ENCODE results near the gene MMP8.

The MMP8 gene

DNA sequence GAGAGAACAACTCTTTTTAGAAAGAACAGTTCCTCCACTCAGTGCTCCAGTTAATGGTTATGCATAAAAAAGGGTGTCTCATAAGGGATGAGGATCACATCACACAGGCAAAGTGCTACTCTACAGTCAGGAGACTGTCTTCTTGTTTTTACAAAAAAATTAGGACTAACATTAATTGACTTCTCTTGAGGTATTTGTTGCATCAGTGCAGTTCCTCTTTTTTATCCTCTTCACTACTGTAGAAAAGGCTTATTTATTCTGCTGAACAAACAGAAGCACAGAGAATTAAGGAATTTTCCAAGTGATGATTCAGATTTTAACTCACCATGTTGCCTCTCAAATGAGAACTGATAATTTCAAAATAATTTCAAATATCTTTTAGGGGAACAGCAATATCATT, 1.9 kb downstream of the MMP8 start:
- DNase-seq, result no peak

DNA sequence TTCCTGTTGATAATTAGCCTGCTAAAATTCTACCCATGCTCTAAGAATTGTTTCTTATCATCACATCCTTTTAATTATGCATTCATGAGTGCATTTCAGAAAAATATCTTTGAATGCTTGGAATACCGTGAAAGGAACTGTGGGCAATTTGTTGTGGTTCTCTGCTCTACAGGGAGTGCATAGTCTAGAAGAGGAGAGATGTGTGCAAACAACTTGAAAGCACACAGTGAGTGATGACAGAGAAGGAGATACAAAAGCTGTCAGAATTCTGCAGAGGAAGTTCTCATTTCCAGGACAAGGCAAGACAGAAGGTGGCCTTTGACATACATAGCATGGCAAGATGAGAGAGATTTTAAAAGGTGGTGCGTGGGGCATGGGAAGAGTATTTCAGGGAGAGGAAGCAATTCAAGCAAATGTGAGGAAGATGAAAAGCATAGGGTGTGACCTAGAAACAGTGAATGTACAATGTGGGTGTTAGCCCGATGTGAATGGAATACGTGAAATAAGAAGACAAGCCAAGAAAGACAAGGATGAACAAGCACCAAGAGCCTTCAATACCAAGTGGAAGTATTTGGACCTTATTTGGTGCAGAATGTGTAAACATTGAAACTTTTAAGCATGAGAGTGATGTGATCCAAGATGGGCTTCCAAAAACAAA, 5.0 kb downstream of the MMP8 start:
- no peak for DNase-seq

DNA sequence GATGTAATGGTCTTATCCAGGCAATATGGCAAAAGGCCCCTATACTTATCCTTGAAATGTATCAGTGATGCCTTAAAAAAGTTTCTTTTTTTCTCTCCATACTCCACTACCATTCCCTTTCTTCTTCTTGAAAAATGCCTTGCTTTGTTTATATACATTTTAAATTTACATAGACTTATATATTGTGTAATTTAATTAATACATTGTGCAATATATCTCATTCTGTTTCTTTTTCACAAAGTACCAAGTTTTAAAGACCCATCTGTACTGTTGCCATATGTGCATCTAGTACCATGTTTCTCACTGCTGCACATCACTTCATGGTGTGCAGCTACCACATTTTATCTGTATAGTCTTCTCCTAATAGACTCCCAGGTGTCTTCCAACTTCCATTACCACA, 7.5 kb downstream of the MMP8 start:
- DNase-seq, result no peak

DNA sequence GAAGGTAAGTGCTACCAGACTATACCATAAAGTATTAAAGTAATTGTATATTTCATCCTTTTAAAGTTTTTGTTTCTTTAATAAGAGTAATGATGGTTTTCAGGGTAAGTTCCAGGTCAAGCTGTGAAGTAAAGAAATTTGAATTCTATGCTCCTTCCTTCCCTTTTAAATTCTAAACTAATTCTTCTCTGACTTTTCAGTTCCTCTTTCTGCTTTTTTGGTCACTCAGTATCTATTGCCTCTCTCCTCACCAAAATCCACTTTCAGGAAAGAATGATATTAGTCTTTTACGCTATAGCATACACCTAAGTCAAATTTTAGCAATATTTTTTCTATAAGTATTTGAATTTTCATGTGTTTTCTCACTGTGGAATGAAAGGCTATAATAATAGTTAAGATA, 8.2 kb downstream of the MMP8 start:
- DNase-seq, result no peak

DNA sequence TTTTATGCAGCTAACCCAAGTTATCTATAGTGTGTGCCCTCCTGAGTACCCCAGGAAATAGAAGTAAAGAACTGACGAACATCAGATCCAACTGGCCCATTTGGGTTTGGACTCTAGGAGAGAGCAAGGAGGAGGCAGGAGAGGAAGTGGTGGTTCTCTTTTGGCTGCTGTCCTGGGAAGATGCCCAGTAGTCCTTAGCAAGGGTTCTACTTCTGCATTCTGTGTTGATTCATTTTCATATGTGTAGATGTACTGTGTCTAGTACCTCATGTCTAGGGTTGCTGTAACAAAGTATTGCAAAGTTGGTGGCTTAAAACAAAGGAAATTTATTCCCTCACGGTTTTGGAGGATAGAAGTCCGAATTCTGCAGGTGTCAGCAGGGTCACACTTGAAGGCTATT, 12.6 kb downstream of the MMP8 start:
- DNase-seq, result no peak

DNA sequence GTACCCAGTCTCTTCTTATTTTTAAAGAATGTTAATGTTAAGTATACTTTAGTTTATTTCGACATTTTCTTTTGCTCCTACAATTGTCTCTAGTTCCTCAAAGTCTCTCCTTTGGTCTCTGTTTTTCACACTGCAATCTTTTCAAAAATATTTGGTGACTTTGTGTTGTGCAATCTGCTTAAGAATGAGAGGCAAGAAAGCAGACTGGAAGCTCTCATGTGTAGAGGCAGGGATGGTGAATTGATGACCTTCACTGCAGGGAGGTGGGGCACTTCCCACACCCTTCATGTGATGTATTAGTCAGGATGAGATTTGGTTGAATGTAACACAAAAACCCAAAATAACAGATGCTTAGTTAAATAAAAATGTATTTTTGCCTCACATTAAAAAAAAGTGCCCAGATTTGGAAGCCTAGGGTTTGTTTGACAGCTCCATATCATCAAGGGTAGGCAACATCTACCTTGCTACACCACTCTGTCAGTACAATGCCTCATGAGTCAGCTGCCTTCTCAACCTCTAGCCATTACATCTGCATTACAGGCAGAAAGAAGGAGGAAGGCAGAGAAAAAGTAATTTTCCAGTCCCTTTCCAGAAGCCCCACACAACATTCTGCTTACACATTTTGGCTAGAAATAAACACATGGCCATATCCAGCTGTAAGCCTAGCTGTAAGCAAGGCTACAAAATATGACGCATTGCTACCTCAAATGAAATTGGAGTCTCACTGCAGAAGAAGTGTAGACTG, 15.4 kb downstream of the MMP8 start:
- no peak for DNase-seq

DNA sequence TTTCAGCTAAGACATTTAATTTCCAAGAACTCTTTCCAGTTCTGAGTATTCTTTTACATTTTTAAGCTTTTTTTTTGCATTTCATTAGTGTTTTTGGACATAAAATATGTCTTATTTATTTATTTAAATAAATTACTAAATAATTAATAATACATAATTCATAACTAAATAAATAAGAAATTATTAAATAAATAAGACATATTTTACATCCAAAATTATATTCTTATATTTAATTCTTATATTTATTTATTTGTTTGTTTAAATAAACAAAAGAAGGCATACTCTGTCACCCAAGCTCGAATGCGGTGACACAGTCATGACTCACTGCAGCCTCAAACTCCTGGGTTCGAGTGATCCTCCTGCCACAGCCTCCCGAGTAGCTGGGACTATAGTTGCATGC, 16.1 kb downstream of the MMP8 start:
- no peak for DNase-seq

DNA sequence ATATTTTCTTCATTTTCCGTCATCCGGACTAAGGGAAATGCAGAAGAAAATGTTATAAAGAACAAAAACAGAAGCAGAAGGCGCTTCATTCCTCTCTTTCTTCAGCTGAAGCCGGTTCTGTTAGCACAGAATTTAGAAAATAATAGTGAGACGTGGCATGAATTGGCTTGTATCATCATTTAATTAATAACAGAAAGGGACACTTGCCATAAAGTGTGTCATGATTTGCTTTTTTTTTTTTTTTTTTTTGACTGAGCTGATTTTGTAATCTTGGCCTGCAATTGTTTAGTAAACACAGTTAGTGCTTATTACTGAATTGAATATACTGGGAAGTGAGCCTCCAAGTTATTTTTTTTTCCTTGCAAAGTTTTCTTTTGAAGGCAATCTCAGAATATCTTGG, 19.1 kb downstream of the MMP8 start, which contains the start of gene MMP27:
Gene MMP27, minus strand, starts transcription at position 144 of the 400 bp plus-strand sequence. Its CDS starts 55 bp downstream, at position 89.
- no peak for DNase-seq

DNA sequence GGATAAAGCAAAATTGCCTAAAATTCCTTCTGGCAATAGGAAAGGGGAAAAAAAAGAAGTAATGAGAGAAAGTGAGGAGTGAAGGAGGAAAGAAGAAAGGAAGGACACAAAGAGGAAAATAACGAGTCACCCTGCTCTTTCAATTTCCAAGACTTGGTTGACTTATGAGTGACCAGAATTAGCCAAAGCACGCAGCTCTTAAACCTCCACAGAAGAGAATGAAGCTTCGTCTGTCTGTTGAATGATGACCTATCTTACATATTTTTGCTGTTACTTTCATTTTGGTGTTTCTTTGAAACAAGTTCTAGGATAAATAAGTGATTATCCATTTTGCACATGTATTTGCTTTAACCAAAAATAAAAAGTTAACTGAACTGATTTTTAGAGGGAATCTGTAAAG, 19.9 kb downstream of the MMP8 start:
- DNase-seq, result no peak

DNA sequence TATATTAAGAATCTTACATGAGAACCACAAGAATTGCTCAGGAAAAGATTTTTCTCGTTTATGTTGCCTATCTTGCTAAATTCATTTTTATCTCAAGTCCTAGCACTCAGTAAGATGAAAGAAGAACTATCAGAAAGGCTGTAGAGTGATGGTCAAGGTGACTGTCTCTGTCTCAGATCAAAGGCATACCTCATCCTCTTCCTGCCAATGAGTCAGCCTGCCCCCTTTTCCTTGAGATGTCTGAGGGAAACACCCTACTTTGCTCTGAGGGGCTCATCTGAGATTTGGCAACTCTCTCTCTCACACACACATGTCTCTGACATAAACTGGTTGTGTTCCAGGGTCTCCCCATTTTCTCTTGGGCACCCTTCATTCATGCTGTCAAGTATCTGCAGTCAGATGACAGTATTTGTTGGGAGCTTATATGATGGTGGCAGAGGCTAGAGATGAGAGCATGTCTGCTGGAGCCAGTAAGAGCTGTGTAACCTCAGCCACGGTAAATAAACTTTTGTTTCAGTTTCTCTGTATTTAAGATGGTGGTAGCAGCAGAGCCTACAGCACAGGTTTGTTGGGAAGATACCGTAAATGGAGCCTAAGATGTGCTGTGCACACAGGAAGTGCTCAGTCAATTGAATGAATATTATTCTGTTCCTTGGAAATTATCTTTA, 20.8 kb downstream of the MMP8 start:
- DNase-seq, result no peak

DNA sequence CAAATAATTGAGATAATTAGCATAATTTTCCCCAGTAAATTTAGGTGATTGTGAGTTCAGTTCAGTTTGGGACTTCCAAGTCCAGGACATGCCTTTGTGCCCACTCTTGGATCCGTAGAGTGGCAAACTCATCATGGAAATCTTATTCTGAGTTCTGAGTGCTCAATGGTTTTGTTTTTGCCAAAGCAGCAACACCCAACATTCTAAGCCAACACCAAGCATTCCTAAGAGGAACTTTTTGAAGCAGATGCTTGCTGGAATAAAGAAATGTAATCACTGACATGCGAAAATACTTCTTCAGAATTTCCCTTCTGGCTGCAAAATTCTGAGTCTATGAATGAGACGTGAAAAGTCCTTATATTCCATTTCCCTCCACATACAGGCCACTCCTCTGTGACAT, 29.6 kb downstream of the MMP8 start:
- DNase-seq, result no peak

DNA sequence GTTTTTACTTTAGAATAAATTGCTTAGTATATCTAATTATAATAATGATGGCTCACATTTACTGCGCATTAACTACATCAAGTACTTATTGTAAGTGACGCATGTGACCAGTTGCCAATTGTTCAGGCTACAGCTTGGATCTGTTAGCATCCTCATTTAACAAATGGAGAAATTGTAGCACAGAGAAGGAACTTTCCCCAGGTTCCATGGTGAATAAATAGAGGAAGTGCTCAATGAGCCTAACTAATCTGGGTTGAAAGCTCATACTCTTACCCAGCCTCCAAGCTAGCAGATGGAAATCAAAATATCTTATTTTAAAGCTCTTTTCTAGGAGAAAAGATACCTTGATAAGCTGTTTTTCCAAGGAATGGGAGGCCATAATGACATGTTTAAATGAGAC, 39.0 kb downstream of the MMP8 start:
- DNase-seq, result no peak

DNA sequence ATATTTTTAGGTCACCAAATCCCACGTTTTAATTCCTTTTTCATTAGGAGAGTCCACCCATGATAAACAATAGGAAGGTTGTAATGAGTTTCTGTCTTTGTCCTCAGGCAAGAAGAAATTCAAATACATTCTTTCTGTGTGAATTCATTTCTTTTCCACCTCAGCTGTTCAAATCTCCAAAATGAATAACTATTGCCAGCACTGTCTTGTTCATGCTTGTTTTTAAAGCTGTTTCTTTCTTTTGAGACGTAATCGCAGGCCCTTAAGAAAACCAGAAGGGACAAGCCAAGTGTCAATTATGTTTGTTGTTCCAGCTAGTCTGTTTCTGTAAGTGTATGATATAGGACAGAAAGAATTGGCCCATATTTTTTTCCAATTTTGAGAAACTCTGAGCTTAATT, 39.4 kb downstream of the MMP8 start:
- DNase-seq, result no peak

DNA sequence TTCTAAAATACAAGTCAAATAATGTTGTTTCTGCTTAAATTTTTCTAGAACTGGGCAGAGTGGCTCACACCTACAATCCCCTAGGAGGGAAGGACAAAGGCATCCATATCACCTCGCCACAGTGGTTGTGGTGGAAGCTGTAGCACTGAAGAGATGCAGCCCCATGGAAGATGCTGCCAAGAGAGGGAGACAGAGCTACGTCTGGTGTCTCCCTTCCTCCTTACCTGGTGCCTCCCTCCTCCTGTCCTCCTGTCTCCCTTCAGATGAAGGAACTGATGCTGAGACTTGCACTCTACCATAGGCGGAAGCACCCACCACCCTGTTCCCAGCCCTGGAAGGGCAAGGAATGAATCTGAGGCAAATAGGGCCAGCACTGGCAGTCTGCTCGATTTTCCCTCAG, 41.5 kb downstream of the MMP8 start:
- no peak for DNase-seq

DNA sequence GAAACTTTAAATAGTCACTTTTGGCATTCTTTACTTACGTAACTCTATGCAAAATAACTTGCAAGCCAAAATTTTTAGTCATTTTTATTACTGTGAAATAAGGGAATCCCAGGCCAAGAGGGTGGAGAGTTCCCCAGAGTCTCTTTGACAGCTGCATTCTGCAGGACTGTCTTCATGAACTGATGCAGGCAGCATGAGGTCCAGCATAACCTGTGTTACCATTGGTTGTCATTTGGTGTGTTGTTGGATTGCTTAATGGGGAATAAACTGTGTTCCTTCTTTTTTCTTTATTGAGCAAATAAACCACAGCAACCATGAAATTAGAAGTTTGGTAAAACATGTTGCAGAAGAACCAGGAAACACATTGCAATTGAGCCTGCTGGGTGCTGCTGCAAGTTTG, 43.8 kb downstream of the MMP8 start:
- DNase-seq, result no peak

DNA sequence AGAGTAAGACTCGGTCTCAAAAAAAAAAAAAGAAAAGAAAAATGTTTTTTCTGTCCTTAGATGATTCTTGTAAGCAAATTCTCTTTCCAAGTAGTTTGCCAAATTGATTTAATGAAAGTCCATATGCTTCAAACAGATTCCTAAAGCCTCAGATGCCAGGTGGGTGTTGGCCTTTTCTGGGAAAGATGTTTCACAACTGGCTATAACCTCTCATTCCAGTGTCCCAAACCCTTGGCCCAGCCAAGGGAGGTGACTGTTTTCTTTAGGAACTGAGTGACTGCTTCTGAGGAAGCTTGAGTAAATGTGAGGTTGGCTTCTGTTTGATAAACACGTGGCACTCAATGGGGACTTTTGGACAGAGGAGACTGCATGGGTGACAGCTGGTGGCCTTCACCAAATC, 46.7 kb downstream of the MMP8 start:
- DNase-seq, result no peak

DNA sequence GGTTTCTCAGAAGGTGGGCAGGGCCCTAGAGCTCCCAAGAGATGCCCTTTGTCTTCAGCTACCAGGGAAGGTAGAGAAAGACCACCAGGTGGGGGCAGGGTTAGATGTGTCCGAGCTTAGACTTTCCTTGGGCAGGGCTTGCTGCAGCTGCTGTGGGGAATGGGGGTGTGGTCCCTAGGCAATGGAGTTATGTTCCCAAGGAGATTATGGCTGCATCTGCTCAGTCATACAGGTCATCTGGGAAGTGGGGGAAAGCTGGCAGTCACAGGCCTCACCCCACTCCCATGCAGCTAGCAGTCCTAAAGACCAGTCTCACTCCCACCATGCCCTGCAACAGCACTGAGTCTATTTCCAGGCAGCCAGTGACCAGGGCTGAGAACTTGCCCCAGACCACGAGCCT, 48.7 kb downstream of the MMP8 start:
- no peak for DNase-seq

DNA sequence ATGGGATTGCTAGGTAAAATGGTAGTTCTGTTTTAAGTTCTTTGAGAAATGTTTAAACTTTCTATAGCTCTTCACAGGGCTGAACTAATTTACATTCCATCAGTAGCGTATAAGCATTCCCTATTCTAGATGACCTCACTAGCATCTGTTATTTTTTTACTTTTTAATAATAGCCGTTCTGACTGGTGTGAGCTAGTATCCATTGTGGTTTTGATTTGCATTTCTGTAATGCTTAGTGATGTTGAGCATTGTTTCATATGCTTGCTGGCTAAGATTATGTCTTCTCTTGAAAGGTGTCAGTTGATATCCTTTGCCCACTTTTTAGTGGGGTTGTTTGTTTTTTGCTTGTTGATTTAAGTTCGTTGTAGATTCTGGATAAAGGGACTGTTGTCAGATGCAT, 55.1 kb downstream of the MMP8 start:
- no peak for DNase-seq

DNA sequence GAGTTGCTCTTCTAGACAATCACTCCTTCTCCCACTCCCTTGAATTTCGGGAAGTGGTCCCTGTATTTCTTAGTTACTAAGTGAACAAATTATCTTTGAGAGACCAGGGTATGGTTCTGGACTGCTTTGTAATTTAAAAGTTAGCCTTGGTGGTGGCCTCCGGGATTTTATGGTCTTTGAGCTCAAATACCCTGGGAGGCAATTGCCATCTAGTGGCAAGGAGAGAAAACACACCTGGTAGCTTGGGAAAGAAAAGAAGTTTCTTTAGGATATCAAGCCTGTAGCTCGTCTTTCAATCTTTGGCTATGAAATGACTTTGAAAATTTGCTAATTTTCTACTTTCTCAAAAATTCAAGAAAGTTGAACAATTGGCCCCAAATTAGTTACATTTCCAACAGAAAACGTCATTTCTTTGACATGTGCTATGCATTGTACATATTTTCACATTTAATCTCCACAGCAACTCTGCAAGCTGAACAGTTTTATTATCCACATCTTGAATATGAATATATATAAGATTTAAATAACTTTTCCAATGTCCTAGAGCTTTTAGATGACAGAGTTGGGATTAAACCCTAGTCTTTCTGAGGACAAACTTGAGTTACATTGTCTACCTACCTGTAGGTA, 58.3 kb downstream of the MMP8 start:
- DNase-seq, result peak in 8 of 56 donors; percentile 1 to 33 (median 7)

DNA sequence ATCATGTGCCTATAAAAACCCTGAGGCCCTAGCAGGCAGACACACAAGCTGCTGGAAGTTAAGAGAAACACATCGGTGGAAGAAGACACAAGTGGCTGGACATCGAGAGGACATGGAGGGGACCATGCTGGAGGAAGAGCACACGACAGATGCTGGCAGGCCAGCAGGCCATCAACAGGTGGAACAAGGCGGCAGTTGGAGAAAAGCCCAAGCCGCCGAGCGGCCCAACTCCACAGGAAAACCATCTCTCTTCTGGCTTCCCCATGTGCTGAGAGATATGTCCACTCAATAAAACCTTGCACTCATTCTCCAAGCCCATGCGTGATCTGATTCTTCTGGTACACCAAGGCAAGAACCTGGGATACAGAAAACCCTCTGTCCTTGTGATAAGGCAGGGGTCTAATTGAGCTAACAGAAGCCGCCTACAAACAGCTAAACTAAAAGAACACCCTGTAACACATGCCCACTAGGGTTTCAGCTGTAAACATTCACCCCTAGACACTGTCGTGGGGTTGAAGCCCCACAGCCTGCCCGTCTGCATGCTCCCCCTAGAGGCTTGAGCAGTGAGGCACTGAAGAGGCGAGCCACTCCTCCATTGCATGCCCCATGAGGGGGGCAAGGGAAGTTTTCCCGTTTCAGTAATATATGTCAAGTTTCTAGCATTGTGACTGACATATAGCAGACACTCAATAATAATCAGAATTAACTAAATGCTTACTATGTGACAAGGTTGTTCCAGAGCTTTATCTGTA, 60.6 kb downstream of the MMP8 start:
- no peak for DNase-seq

DNA sequence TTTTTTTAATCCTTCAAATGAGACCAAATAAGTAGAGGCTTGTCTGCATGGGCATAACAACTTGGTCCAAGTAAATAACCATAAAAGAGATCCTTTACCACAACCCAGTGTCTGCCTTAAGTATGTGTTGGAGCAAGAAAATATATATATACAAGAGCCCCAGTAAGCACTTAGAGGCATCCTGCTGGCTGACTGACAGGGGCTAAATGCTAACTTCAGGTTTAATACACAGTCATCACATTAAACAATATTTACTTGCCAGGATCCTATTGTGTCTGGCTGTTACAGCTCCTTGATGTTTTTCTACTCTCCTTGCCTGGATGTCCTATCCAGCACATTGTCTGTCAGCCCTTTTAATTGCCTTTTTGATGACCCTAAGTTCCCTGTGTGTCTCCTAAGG, 62.1 kb downstream of the MMP8 start:
- DNase-seq, result no peak

Data from amygdala (tissue), 56 donors.